Osteoblast (primary cell): Measurements from ENCODE around the gene ATF7IP2. TPM values are rescaled to one million over a fixed set of nuclear protein-coding genes. Genes with fewer than 3 reads are reported as not detected.

Source experiments
- DNase-seq: peaks from one replicate; pipeline ENCODE4 v3.0.0; 2011; ENCODE audit warnings: low spot score, mixed read lengths; ENCODE audit not compliant: insufficient read length; ENCODE audit errors: missing footprints
- H2AFZ ChIP-seq: 2 replicates; pipeline ENCODE4 v1.6.0; 2011; ENCODE audit warnings: mild to moderate bottlenecking, low read length
- H3K27ac ChIP-seq: 2 replicates; pipeline ENCODE4 v1.5.1; 2011; ENCODE audit warnings: mild to moderate bottlenecking, low read depth, low read length, moderate library complexity
- H3K27me3 ChIP-seq: 2 replicates; pipeline ENCODE4 v1.6.0; 2012; ENCODE audit warnings: mild to moderate bottlenecking, control low read depth, inconsistent platforms, low read length, moderate library complexity; ENCODE audit not compliant: insufficient read depth
- H3K36me3 ChIP-seq: 2 replicates; pipeline ENCODE4 v1.5.1; 2011; ENCODE audit warnings: mild to moderate bottlenecking, low read length, control low read depth, moderate library complexity; ENCODE audit not compliant: insufficient read depth
- H3K4me1 ChIP-seq: 2 replicates; pipeline ENCODE4 v1.5.1; 2011; ENCODE audit warnings: mild to moderate bottlenecking, low read length, control low read depth, moderate library complexity; ENCODE audit not compliant: insufficient read depth
- H3K4me2 ChIP-seq: 2 replicates; pipeline ENCODE4 v1.6.0; 2011; ENCODE audit warnings: mild to moderate bottlenecking, low read length; ENCODE audit not compliant: insufficient read depth
- H3K4me3 ChIP-seq: fragments of 200-600 bp; sonication (generic); 3 replicates; pipeline ENCODE4 v1.5.1; 2012; ENCODE audit warnings: mild to moderate bottlenecking, low read length, inconsistent platforms; ENCODE audit not compliant: insufficient read depth
- H3K79me2 ChIP-seq: 2 replicates; pipeline ENCODE4 v1.6.0; 2012; ENCODE audit warnings: mild to moderate bottlenecking, low read length, control low read depth, inconsistent platforms; ENCODE audit not compliant: insufficient read depth
- H3K9me3 ChIP-seq: 2 replicates; pipeline ENCODE4 v1.5.1; 2011; ENCODE audit warnings: low read depth, low read length, control low read depth
- H4K20me1 ChIP-seq: 2 replicates; pipeline ENCODE4 v1.6.0; 2012; ENCODE audit warnings: mild to moderate bottlenecking, low read length, control low read depth; ENCODE audit not compliant: insufficient read depth
- total RNA-seq: library from RNA; depleted of rRNA; stranded (reverse); fragments of >200 nt; gene quantifications from 2 replicates; pipeline ENCODE4 v1.2.3, GENCODE V29; 2012
- TF ChIP-seq, protein P1 (sequence below): IDR thresholded peaks from 2 replicates; pipeline ENCODE4 v1.5.1; 2011; ENCODE audit warnings: mild to moderate bottlenecking, low read depth, low read length, moderate library complexity; ENCODE audit errors: extremely low read depth

The ATF7IP2 gene
- total RNA-seq, 1 donor = 8.0 TPM

DNA sequence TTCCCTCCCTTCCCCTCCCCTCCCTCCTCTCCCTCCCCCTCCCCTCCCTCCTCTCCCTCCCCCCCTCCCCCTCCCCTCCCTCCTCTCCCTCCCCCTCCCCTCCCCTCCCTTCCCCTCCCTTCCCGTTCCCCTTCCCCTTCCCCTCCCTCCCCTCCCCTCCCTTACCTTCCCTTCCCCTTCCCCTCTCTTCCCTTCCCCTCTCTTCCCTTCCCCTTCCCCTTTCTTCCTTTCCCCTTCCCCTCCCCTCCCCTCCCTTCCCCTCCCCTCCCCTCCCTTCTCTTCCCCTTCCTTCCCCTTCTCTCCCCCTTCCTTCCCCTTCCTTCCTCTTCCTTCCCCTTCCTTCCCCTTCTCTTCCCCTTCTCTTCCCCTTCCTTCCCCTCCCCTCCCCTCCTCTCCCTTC, 133.4 kb downstream of the ATF7IP2 start:
- DNase-seq = no peak
- H3K27me3 ChIP-seq = no peaks in the 10 kb centered on the region
- H3K79me2 ChIP-seq = no peaks in the 10 kb centered on the region
- no peak overlapping the region for H3K4me3 ChIP-seq
- no peak overlapping the region for H3K4me2 ChIP-seq
- H3K9me3 ChIP-seq = no peaks in the 10 kb centered on the region
- H2AFZ ChIP-seq = no peak overlapping the region
- TF ChIP-seq, protein P1, sequence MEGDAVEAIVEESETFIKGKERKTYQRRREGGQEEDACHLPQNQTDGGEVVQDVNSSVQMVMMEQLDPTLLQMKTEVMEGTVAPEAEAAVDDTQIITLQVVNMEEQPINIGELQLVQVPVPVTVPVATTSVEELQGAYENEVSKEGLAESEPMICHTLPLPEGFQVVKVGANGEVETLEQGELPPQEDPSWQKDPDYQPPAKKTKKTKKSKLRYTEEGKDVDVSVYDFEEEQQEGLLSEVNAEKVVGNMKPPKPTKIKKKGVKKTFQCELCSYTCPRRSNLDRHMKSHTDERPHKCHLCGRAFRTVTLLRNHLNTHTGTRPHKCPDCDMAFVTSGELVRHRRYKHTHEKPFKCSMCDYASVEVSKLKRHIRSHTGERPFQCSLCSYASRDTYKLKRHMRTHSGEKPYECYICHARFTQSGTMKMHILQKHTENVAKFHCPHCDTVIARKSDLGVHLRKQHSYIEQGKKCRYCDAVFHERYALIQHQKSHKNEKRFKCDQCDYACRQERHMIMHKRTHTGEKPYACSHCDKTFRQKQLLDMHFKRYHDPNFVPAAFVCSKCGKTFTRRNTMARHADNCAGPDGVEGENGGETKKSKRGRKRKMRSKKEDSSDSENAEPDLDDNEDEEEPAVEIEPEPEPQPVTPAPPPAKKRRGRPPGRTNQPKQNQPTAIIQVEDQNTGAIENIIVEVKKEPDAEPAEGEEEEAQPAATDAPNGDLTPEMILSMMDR = no peak
- peaks cover 7% of the 10 kb centered on the region for H3K4me1 ChIP-seq
- peaks cover 6% of the 10 kb centered on the region for H3K36me3 ChIP-seq
- H4K20me1 ChIP-seq = no peaks in the 10 kb centered on the region
- H3K27ac ChIP-seq = no peak overlapping the region

DNA sequence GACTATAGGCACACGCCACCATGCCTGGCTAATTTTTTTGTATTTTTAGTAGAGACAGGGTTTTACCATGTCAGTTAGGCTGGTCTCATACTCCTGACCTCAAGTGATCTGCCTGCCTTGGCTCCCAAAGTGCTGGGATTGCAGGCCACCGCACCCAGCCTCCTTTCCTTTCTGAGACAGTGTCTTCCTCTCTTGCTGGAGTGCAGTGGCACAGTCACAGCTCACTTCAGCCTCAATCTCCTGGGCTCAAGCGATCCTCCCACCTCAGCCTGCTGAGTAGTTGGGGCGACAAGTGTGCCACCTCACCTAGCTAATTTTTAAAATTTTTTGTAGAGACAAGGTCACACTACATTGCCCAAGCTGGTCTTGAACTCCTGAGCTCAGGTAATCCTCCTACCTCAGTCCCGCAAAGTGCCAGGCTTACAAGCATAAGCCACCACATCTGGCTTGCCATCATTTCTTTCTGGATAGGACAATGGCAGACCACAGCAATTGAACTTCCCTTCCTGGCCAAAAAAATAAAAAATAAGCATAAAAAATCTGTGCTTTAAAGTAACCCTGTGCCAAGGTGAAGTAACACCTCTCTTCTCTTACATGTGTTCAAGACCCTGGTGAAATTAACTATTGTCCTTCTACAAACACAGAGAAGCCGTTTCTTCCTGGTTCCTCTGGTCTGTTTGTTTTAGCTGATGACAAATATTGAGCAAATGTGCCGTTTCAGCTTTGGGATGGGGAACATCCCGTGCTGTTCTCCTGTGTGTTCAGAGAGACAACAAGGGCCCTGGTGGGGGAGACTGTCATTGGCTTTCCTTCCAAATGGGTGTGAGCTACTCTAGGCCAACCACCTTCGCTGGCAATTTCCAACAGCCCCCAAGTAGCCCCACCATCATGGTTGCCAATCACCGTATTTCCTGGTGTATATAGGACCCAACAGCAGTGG, 134.3 kb downstream of the ATF7IP2 start:
- no peak for DNase-seq
- H3K9me3 ChIP-seq = no peaks in the 10 kb centered on the region
- H4K20me1 ChIP-seq = no peaks in the 10 kb centered on the region
- H3K36me3 ChIP-seq = peaks cover 6% of the 10 kb centered on the region
- no peaks in the 10 kb centered on the region for H3K79me2 ChIP-seq
- H3K4me3 ChIP-seq = no peak overlapping the region
- H3K4me2 ChIP-seq = no peak overlapping the region
- H3K27me3 ChIP-seq = no peaks in the 10 kb centered on the region
- TF ChIP-seq, protein P1 = no peak
- H3K4me1 ChIP-seq = peaks cover 2% of the 10 kb centered on the region
- H2AFZ ChIP-seq = no peak overlapping the region
- no peak overlapping the region for H3K27ac ChIP-seq

DNA sequence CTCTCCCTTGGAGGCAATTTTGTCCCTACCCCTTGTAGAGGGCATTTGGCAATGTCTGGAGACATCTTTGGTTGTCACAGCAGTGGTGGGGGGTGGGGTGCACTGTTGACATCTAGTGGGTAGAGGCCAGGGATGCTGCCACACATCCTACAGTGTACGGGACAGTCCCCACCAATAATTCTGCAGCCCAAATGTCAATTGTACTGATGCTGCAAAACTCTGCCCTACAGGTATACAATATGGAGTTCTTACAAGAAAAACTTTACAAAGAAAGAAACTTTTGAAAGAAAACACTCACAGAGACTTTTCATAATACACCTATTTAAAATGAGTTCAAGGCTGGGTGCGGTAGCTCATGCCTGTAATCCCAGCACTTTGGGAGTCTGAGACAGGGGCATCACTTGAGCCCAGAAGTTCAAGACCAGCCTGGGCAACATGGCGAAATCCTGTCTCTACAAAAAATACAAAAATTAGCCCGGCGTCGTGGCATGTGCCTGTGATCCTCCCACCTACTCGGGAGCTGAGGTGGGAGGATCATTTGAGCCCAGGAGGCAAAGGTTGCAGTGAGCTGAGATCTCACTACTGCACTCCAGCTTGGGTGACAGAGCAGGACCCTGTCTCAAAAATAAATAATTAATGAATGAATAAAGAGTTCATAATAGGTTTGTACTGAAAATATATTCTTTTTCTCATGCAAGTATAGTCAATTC, 135.2 kb downstream of the ATF7IP2 start:
- Histone ChIP-seq H3K9me3 (no peaks in the 10 kb centered on the region), H3K79me2 (no peaks in the 10 kb centered on the region), H3K4me2 (no peak overlapping the region), H3K27ac (no peak overlapping the region), H4K20me1 (no peaks in the 10 kb centered on the region), H3K4me1 (no peaks in the 10 kb centered on the region), H3K36me3 (peaks cover 6% of the 10 kb centered on the region), H2AFZ (no peak overlapping the region), H3K27me3 (no peaks in the 10 kb centered on the region), H3K4me3 (no peak overlapping the region)
- DNase-seq = no peak
- TF ChIP-seq, protein P1 = no peak

DNA sequence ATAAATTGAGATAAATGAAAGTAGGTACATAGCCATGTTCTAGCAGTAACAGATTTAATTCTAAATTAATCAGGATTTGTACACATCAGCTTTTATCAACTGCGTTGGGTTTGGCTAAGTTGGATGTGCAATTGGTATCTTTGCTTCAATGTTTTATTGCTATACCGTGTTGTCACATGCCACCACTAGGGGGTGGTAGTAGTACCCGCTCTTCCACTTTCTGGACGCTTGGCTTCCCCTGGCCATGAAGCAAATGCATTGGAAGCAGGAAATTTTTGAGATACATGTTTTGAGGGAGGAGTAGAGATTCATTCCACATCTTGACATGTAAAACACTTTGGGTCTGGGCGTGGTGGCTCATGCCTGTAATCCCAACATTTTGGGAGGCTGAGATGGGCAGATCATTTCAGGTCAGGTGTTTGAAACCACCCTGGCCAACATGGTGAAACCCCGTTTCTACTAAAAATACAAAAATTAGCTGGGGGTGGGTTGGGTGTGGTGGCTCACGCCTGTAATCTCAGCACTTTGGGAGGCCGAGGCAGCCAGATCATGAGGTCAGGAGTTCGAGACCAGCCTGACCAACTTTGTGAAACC, 135.9 kb downstream of the ATF7IP2 start:
- Histone ChIP-seq H3K4me1 (no peaks in the 10 kb centered on the region), H3K9me3 (no peaks in the 10 kb centered on the region), H2AFZ (no peak overlapping the region), H4K20me1 (no peaks in the 10 kb centered on the region), H3K4me3 (no peak overlapping the region), H3K36me3 (peaks cover 6% of the 10 kb centered on the region), H3K27ac (no peak overlapping the region), H3K27me3 (no peaks in the 10 kb centered on the region), H3K4me2 (no peak overlapping the region), H3K79me2 (no peaks in the 10 kb centered on the region)
- DNase-seq = peak; percentile 90
- TF ChIP-seq, protein P1 = peak; percentile 80
